Ishikawa (cell line): Measurements from ENCODE around the gene FAM47A.

Experiments used
- CREB1 ChIP-seq: IDR thresholded peaks from 2 replicates; pipeline ENCODE4 v1.6.1; 2012; ENCODE audit warnings: low read depth
- EP300 ChIP-seq: IDR thresholded peaks from 2 replicates; pipeline ENCODE4 v1.6.1; 2012; ENCODE audit warnings: borderline replicate concordance
- NFIC ChIP-seq: IDR thresholded peaks from 2 replicates; pipeline ENCODE4 v1.6.1; 2012
- TAF1 ChIP-seq: IDR thresholded peaks from 2 replicates; pipeline ENCODE4 v1.6.1; 2012; ENCODE audit warnings: low read depth, mild to moderate bottlenecking
- TCF12 ChIP-seq: IDR thresholded peaks from 2 replicates; pipeline ENCODE4 v1.6.1; 2012; ENCODE audit warnings: low read depth
- YY1 ChIP-seq: IDR thresholded peaks from 2 replicates; pipeline ENCODE4 v1.6.1; 2012; ENCODE audit warnings: low read depth
- ZBTB7A ChIP-seq: IDR thresholded peaks from 2 replicates; pipeline ENCODE4 v1.6.1; 2012; ENCODE audit warnings: low read depth
- TF ChIP-seq, protein P1 (sequence below): IDR thresholded peaks from 2 replicates; pipeline ENCODE4 v1.6.1; 2012; ENCODE audit warnings: low read depth, mild to moderate bottlenecking
- TF ChIP-seq, protein P2 (sequence below): IDR thresholded peaks from 2 replicates; pipeline ENCODE4 v1.6.1; 2012
- TF ChIP-seq, protein P3 (sequence below): IDR thresholded peaks from 2 replicates; pipeline ENCODE4 v1.6.1; 2012

- TF ChIP-seq, protein P1, sequence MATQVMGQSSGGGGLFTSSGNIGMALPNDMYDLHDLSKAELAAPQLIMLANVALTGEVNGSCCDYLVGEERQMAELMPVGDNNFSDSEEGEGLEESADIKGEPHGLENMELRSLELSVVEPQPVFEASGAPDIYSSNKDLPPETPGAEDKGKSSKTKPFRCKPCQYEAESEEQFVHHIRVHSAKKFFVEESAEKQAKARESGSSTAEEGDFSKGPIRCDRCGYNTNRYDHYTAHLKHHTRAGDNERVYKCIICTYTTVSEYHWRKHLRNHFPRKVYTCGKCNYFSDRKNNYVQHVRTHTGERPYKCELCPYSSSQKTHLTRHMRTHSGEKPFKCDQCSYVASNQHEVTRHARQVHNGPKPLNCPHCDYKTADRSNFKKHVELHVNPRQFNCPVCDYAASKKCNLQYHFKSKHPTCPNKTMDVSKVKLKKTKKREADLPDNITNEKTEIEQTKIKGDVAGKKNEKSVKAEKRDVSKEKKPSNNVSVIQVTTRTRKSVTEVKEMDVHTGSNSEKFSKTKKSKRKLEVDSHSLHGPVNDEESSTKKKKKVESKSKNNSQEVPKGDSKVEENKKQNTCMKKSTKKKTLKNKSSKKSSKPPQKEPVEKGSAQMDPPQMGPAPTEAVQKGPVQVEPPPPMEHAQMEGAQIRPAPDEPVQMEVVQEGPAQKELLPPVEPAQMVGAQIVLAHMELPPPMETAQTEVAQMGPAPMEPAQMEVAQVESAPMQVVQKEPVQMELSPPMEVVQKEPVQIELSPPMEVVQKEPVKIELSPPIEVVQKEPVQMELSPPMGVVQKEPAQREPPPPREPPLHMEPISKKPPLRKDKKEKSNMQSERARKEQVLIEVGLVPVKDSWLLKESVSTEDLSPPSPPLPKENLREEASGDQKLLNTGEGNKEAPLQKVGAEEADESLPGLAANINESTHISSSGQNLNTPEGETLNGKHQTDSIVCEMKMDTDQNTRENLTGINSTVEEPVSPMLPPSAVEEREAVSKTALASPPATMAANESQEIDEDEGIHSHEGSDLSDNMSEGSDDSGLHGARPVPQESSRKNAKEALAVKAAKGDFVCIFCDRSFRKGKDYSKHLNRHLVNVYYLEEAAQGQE = no peak
- TF ChIP-seq TCF12 (no peak), ZBTB7A (no peak), NFIC (no peak), YY1 (no peak), EP300 (no peak), TAF1 (no peak), CREB1 (no peak)
- TF ChIP-seq, protein P2, sequence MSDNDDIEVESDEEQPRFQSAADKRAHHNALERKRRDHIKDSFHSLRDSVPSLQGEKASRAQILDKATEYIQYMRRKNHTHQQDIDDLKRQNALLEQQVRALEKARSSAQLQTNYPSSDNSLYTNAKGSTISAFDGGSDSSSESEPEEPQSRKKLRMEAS = no peak
- TF ChIP-seq, protein P3, sequence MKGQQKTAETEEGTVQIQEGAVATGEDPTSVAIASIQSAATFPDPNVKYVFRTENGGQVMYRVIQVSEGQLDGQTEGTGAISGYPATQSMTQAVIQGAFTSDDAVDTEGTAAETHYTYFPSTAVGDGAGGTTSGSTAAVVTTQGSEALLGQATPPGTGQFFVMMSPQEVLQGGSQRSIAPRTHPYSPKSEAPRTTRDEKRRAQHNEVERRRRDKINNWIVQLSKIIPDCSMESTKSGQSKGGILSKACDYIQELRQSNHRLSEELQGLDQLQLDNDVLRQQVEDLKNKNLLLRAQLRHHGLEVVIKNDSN = no peak
These were observed 1.6 kb downstream of the FAM47A start for GRCh38 chrX:34130501-34130900.
